HepG2 (cell line): Measurements from ENCODE around the gene ANKRD36C. TPM values are rescaled to one million over a fixed set of nuclear protein-coding genes. Genes with fewer than 3 reads are reported as not detected.
"Not testable (repeated sequence)": the region's sequence is repeated elsewhere in the genome, so short reads cannot be mapped to it uniquely, and the experiment has no call there.

Source experiments
- ARNT2 ChIP-seq: sonication (generic); formaldehyde crosslinking; IDR thresholded peaks from 2 replicates; pipeline ENCODE4 v1.8.0; 2022; ENCODE audit warnings: mild to moderate bottlenecking, low read depth, missing genetic modification reagents, moderate library complexity
- FOXJ3 ChIP-seq: sonication (generic); formaldehyde crosslinking; IDR thresholded peaks from 2 replicates; pipeline ENCODE4 v1.4.0; 2020; ENCODE audit warnings: missing genetic modification reagents, mild to moderate bottlenecking, borderline replicate concordance
- HOXA3 ChIP-seq: sonication (generic); formaldehyde crosslinking; IDR thresholded peaks from 2 replicates; pipeline ENCODE4 v1.5.0; 2020; ENCODE audit warnings: missing genetic modification reagents
- KDM2A ChIP-seq: sonication (generic); formaldehyde crosslinking; IDR thresholded peaks from 2 replicates; pipeline ENCODE4 v1.4.0; 2020; ENCODE audit warnings: low read depth, missing genetic modification reagents, borderline replicate concordance
- KLF16 ChIP-seq, 2 experiments: sonication (generic) in 1 of 2; formaldehyde crosslinking in 1 of 2; IDR thresholded peaks; 2 replicates each; pipeline versions ENCODE4 v1.6.1 to v1.8.0; 2016 to 2023; ENCODE audit warnings: missing genetic modification reagents in 2 of 2, missing compliant biosample characterization in 1 of 2
- NONO ChIP-seq, 2 experiments: fragments of 450-650 bp in 1 of 2; sonication (generic) in 1 of 2; formaldehyde crosslinking in 1 of 2; IDR thresholded peaks in 1 of 2; conservative IDR thresholded peaks in 1 of 2; 2 replicates each; pipeline versions ENCODE4 v1.6.1 to v1.8.0; 2017 to 2022; ENCODE audit warnings: mild to moderate bottlenecking in 1 of 2, missing genetic modification reagents in 1 of 2, moderate library complexity in 1 of 2
- POGZ ChIP-seq: sonication (generic); formaldehyde crosslinking; IDR thresholded peaks from 2 replicates; pipeline ENCODE4 v1.4.0; 2020; ENCODE audit warnings: mild to moderate bottlenecking, missing genetic modification reagents
- RNF2 ChIP-seq: fragments of 450-650 bp; conservative IDR thresholded peaks from 2 replicates; pipeline ENCODE4 v1.6.1; 2016; ENCODE audit warnings: low read depth
- SALL1 ChIP-seq: sonication (generic); formaldehyde crosslinking; IDR thresholded peaks from 2 replicates; pipeline ENCODE4 v1.8.0; 2022; ENCODE audit warnings: mild to moderate bottlenecking, missing genetic modification reagents
- ZFY ChIP-seq: sonication (generic); formaldehyde crosslinking; IDR thresholded peaks from 2 replicates; pipeline ENCODE4 v1.4.0; 2020; ENCODE audit warnings: missing genetic modification reagents
- ZNF274 ChIP-seq: sonication (generic); formaldehyde crosslinking; IDR thresholded peaks from 2 replicates; pipeline ENCODE4 v1.5.1; 2020; ENCODE audit warnings: mild to moderate bottlenecking, missing genetic modification reagents
- ZNF33B ChIP-seq: sonication (generic); formaldehyde crosslinking; IDR thresholded peaks from 2 replicates; pipeline ENCODE4 v1.5.1; 2020; ENCODE audit warnings: mild to moderate bottlenecking, missing genetic modification reagents
- ZNF501 ChIP-seq: sonication (generic); formaldehyde crosslinking; IDR thresholded peaks from 2 replicates; pipeline ENCODE4 v1.5.1; 2020; ENCODE audit warnings: mild to moderate bottlenecking, moderate library complexity, missing genetic modification reagents
- ZNF605 ChIP-seq: sonication (generic); formaldehyde crosslinking; IDR thresholded peaks from 2 replicates; pipeline ENCODE4 v1.8.0; 2022; ENCODE audit warnings: mild to moderate bottlenecking, missing genetic modification reagents
- ZNF788 ChIP-seq: sonication (generic); formaldehyde crosslinking; IDR thresholded peaks from 2 replicates; pipeline ENCODE4 v1.5.0; 2020; ENCODE audit warnings: mild to moderate bottlenecking, missing genetic modification reagents, borderline replicate concordance
- ZNF879 ChIP-seq: sonication (generic); formaldehyde crosslinking; IDR thresholded peaks from 2 replicates; pipeline ENCODE4 v1.8.1; 2023; ENCODE audit warnings: missing genetic modification reagents
- ZSCAN25 ChIP-seq: sonication (generic); formaldehyde crosslinking; IDR thresholded peaks from 2 replicates; pipeline ENCODE4 v1.8.0; 2022; ENCODE audit warnings: mild to moderate bottlenecking, missing genetic modification reagents
- polyA plus RNA-seq, 8 experiments: library from polyadenylated mRNA; depleted of rRNA in 3 of 8; stranded (reverse) in 7 of 8; unstranded in 1 of 8; fragments of >200 nt; fragmentation: Illumina TruSeq in 4 of 8; extraction: Trizol in 4 of 8; gene quantifications; 2 replicates each; pipeline versions ENCODE4 v1.2.1 to v1.2.3, GENCODE V29; 2011 to 2016; ENCODE audit warnings: low read depth in 4 of 8, missing spikeins in 1 of 8, mixed read lengths in 1 of 8; ENCODE audit not compliant: insufficient read depth in 1 of 8
- total RNA-seq, 5 experiments: library from RNA; depleted of rRNA; stranded (reverse); fragments of >200 nt; fragmentation: Illumina TruSeq; extraction: Trizol; gene quantifications; 2 replicates each; pipeline ENCODE4 v1.2.3, GENCODE V29; 2016; ENCODE audit warnings: low read depth in 1 of 5
- TF ChIP-seq, protein P1 (sequence below): sonication (generic); formaldehyde crosslinking; IDR thresholded peaks from 2 replicates; pipeline ENCODE4 v1.8.0; 2022; ENCODE audit warnings: mild to moderate bottlenecking, missing genetic modification reagents, moderate library complexity
- TF ChIP-seq, protein P2 (sequence below): IDR thresholded peaks from 2 replicates; pipeline ENCODE4 v1.6.1; 2016; ENCODE audit warnings: missing compliant biosample characterization, missing genetic modification reagents, borderline replicate concordance
- TF ChIP-seq, protein P3 (sequence below): sonication (generic); formaldehyde crosslinking; IDR thresholded peaks from 2 replicates; pipeline ENCODE4; 2020; ENCODE audit warnings: missing genetic modification reagents, mild to moderate bottlenecking, borderline replicate concordance
- TF ChIP-seq, protein P4 (sequence below): sonication (generic); formaldehyde crosslinking; IDR thresholded peaks from 2 replicates; pipeline ENCODE4 v1.4.0; 2020; ENCODE audit warnings: missing genetic modification reagents

ANKRD36C gene
- total and polyA plus RNA-seq, 2 of the 13 experiments (the other 11 are each of a cell fraction or from before 2014, with no cell fraction given) = 5.4 to 36.2 TPM

DNA sequence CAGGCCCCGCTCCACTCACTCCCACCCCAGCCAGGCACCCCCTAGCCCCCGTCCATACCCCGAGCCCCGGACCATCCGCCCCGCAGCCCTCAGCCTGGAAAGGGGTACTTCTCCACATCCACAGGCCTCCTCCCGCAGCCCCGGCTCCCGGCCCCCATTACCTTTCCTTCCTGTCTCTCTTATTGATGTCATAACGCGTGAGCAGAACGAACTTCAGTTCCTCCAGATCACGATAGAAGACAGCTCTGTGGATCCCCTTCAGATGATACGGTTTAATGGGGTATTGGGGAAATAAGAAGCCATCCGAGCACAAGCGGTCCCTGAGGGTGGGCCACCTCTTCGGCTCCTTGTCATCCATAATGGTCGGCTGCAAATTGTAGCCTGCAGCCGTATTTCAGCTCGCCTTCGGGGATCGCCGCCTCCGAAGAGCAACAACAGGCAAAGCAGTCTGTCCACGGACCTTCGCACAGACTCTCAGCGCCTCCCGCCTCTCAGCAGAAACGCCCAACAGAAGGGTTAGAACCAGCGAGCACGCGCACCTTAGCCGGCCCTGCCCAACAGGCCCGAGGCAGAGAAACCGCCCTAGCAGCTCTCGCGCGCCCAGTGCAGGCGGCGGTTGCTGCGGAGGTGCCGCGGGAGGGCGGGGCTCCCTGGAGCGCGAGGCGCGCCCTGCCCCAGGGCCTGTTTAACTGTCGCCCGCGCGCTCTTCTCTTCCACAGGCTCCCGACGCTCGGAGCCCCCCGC, at the start of gene ANKRD36C (continued):
- TF ChIP-seq, protein P1, sequence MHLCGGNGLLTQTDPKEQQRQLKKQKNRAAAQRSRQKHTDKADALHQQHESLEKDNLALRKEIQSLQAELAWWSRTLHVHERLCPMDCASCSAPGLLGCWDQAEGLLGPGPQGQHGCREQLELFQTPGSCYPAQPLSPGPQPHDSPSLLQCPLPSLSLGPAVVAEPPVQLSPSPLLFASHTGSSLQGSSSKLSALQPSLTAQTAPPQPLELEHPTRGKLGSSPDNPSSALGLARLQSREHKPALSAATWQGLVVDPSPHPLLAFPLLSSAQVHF (CRISPR knock-in tag) = 0 out of 2 replicates have a peak, but pooled peaks have one; percentile 45
- TF ChIP-seq ZNF33B (CRISPR knock-in tag) (peak; percentile 61; the same call in 1 of the 2 replicates), ZNF788 (CRISPR knock-in tag) (peak; percentile 69; the same call in 1 of the 2 replicates), ZNF879 (CRISPR knock-in tag) (0 out of 2 replicates have a peak, but pooled peaks have one; percentile 6), ZNF605 (CRISPR knock-in tag) (peak; percentile 70; the same call in 1 of the 2 replicates), ZSCAN25 (CRISPR knock-in tag) (0 out of 2 replicates have a peak, but pooled peaks have one; percentile 41), POGZ (CRISPR knock-in tag) (0 out of 2 replicates have a peak, but pooled peaks have one; percentile 40), RNF2 (0 out of 2 replicates have a peak, but pooled peaks have one; percentile 44), KLF16 (CRISPR knock-in tag; IDR thresholded peaks at IDR 0.05) (0 out of 4 replicates have a peak, but pooled peaks of 1 of the 2 experiments have one; percentile 44), SALL1 (CRISPR knock-in tag) (peak; percentile 78), FOXJ3 (CRISPR knock-in tag) (0 out of 2 replicates have a peak, but pooled peaks have one; percentile 34), ZNF501 (peak; percentile 59; the same call in 1 of the 2 replicates), ZNF274 (CRISPR knock-in tag) (peak; percentile 82; the same call in 1 of the 2 replicates), NONO (CRISPR knock-in tag; conservative IDR thresholded peaks at IDR 0.05) (0 out of 2 replicates have a peak, but pooled peaks have one; percentile 6), KDM2A (CRISPR knock-in tag) (0 out of 2 replicates have a peak, but pooled peaks have one; percentile 63), ARNT2 (CRISPR knock-in tag) (peak; percentile 62; the same call in 1 of the 2 replicates), ZFY (CRISPR knock-in tag) (peak; percentile 63), HOXA3 (CRISPR knock-in tag) (peak; percentile 56; the same call in 1 of the 2 replicates)
- TF ChIP-seq, protein P2, sequence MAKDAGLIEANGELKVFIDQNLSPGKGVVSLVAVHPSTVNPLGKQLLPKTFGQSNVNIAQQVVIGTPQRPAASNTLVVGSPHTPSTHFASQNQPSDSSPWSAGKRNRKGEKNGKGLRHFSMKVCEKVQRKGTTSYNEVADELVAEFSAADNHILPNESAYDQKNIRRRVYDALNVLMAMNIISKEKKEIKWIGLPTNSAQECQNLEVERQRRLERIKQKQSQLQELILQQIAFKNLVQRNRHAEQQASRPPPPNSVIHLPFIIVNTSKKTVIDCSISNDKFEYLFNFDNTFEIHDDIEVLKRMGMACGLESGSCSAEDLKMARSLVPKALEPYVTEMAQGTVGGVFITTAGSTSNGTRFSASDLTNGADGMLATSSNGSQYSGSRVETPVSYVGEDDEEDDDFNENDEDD (CRISPR knock-in tag) = peak; percentile 20; the same call in 1 of the 2 replicates
- TF ChIP-seq, protein P3, sequence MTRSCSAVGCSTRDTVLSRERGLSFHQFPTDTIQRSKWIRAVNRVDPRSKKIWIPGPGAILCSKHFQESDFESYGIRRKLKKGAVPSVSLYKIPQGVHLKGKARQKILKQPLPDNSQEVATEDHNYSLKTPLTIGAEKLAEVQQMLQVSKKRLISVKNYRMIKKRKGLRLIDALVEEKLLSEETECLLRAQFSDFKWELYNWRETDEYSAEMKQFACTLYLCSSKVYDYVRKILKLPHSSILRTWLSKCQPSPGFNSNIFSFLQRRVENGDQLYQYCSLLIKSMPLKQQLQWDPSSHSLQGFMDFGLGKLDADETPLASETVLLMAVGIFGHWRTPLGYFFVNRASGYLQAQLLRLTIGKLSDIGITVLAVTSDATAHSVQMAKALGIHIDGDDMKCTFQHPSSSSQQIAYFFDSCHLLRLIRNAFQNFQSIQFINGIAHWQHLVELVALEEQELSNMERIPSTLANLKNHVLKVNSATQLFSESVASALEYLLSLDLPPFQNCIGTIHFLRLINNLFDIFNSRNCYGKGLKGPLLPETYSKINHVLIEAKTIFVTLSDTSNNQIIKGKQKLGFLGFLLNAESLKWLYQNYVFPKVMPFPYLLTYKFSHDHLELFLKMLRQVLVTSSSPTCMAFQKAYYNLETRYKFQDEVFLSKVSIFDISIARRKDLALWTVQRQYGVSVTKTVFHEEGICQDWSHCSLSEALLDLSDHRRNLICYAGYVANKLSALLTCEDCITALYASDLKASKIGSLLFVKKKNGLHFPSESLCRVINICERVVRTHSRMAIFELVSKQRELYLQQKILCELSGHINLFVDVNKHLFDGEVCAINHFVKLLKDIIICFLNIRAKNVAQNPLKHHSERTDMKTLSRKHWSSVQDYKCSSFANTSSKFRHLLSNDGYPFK (CRISPR knock-in tag) = peak; percentile 65; the same call in 1 of the 2 replicates
- TF ChIP-seq, protein P4, sequence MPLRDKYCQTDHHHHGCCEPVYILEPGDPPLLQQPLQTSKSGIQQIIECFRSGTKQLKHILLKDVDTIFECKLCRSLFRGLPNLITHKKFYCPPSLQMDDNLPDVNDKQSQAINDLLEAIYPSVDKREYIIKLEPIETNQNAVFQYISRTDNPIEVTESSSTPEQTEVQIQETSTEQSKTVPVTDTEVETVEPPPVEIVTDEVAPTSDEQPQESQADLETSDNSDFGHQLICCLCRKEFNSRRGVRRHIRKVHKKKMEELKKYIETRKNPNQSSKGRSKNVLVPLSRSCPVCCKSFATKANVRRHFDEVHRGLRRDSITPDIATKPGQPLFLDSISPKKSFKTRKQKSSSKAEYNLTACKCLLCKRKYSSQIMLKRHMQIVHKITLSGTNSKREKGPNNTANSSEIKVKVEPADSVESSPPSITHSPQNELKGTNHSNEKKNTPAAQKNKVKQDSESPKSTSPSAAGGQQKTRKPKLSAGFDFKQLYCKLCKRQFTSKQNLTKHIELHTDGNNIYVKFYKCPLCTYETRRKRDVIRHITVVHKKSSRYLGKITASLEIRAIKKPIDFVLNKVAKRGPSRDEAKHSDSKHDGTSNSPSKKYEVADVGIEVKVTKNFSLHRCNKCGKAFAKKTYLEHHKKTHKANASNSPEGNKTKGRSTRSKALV (CRISPR knock-in tag) = peak; percentile 81
- not testable (repeated sequence) for TF ChIP-seq NONO (IDR thresholded peaks at IDR 0.05)
